Smooth muscle cell (in vitro differentiated cells): ENCODE data around the gene GNG13. TPM values are rescaled to one million over a fixed set of nuclear protein-coding genes. Genes with fewer than 3 reads are reported as not detected.

ENCODE experiments used
- DNase-seq: peaks from one replicate; lab custom pipeline; 2025; ENCODE audit not compliant: unreplicated experiment; lab: John Stamatoyannopoulos, UW
- H2AFZ ChIP-seq: fragments of 200-600 bp; sonication (generic); 2 replicates; pipeline ENCODE4 v1.6.0; 2016; ENCODE audit warnings: antibody characterized with exemption, low read depth, mild to moderate bottlenecking
- H3F3A ChIP-seq: fragments of 200-600 bp; sonication (generic); 2 replicates; pipeline ENCODE4 v1.6.0; 2017; ENCODE audit warnings: antibody characterized with exemption, low read depth
- H3K27ac ChIP-seq: fragments of 200-600 bp; sonication (generic); 2 replicates; pipeline ENCODE4 v1.5.1; 2016; ENCODE audit warnings: low read depth, mild to moderate bottlenecking
- H3K27me3 ChIP-seq: fragments of 200-600 bp; sonication (generic); 2 replicates; pipeline ENCODE4 v1.6.1; 2016; ENCODE audit warnings: low read depth, mild to moderate bottlenecking
- H3K36me3 ChIP-seq: fragments of 200-600 bp; sonication (generic); 2 replicates; pipeline ENCODE4 v1.5.1; 2016; ENCODE audit warnings: low read depth
- H3K4me1 ChIP-seq: fragments of 200-600 bp; sonication (generic); 2 replicates; pipeline ENCODE4 v1.5.1; 2016; ENCODE audit warnings: low read depth
- H3K4me2 ChIP-seq: fragments of 200-600 bp; sonication (generic); 2 replicates; pipeline ENCODE4 v1.6.0; 2016; ENCODE audit warnings: mild to moderate bottlenecking
- H3K4me3 ChIP-seq: fragments of 200-600 bp; sonication (generic); 2 replicates; pipeline ENCODE4 v1.5.1; 2016; ENCODE audit warnings: mild to moderate bottlenecking
- H3K79me2 ChIP-seq: fragments of 200-600 bp; sonication (generic); 2 replicates; pipeline ENCODE4 v1.6.0; 2016; ENCODE audit warnings: low read depth, mild to moderate bottlenecking
- H3K9ac ChIP-seq: fragments of 200-600 bp; sonication (generic); 2 replicates; pipeline ENCODE4 v1.6.0; 2016; ENCODE audit warnings: low read depth
- H3K9me3 ChIP-seq: fragments of 200-600 bp; sonication (generic); replicated peaks from 2 replicates; pipeline ENCODE4 v1.5.1; 2016; ENCODE audit warnings: low read depth
- H4K20me1 ChIP-seq: fragments of 200-600 bp; sonication (generic); 2 replicates; pipeline ENCODE4 v1.6.0; 2016; ENCODE audit warnings: low read depth
- WGBS: methylation state at CpG from one replicate; pipeline ENCODE4 v1.1.7; 2016; ENCODE audit warnings: low lambda C conversion rate; 5-methylcytosine and 5-hydroxymethylcytosine counted together
- polyA plus RNA-seq: library from polyadenylated mRNA; unstranded; fragments of >200 nt; fragmentation: Nextera tagmentation; extraction: Ambion mirVana; gene quantifications from 2 replicates; pipeline ENCODE4 v1.2.1, GENCODE V29; 2016
- total RNA-seq: library from RNA; depleted of rRNA; stranded (reverse); fragments of >200 nt; gene quantifications from 2 replicates; pipeline ENCODE4 v1.2.3, GENCODE V29; 2014
- TF ChIP-seq, protein P1 (sequence below): fragments of 200-600 bp; sonication (generic); IDR thresholded peaks from 2 replicates; pipeline ENCODE4 v1.5.1; 2017; ENCODE audit warnings: borderline replicate concordance, mild to moderate bottlenecking, antibody characterized with exemption; ENCODE audit not compliant: insufficient read depth, poor library complexity, severe bottlenecking

The GNG13 gene
- total and polyA plus RNA-seq, 2 experiments from 2014 or later = not detected

DNA sequence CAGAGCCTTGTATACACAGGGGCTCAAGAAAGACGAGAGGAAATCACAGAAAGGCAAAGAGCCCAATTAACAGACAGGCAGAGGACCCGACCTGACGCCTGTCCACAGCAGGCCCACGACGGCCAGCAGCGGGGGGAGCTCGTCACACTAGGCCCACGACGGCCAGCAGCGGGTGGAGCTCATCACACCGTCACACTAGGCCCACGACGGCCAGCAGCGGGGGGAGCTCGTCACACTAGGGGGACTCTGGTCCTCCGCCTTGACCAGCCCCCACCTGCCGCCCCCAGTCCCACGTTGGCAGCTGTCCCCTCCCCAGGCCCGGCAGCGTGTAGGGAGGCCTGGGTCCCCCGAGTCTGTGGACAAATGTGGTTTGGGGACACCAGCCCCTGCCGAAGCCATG lies 23.7 kb upstream of the GNG13 start:
- no peak for DNase-seq
- Histone ChIP-seq H3K4me2 (no peak overlapping the region), H3K27ac (no peak overlapping the region), H3K27me3 (no peaks in the 10 kb centered on the region), H3F3A (no peaks in the 10 kb centered on the region), H3K4me1 (no peaks in the 10 kb centered on the region), H3K9ac (no peak overlapping the region), H3K36me3 (no peaks in the 10 kb centered on the region), H3K4me3 (no peak overlapping the region), H2AFZ (no peak overlapping the region), H4K20me1 (no peaks in the 10 kb centered on the region), H3K79me2 (no peaks in the 10 kb centered on the region), H3K9me3 (no peaks in the 10 kb centered on the region)
- WGBS = 94% methylated on average over 19 of the region's 22 CpGs
- TF ChIP-seq, protein P1, sequence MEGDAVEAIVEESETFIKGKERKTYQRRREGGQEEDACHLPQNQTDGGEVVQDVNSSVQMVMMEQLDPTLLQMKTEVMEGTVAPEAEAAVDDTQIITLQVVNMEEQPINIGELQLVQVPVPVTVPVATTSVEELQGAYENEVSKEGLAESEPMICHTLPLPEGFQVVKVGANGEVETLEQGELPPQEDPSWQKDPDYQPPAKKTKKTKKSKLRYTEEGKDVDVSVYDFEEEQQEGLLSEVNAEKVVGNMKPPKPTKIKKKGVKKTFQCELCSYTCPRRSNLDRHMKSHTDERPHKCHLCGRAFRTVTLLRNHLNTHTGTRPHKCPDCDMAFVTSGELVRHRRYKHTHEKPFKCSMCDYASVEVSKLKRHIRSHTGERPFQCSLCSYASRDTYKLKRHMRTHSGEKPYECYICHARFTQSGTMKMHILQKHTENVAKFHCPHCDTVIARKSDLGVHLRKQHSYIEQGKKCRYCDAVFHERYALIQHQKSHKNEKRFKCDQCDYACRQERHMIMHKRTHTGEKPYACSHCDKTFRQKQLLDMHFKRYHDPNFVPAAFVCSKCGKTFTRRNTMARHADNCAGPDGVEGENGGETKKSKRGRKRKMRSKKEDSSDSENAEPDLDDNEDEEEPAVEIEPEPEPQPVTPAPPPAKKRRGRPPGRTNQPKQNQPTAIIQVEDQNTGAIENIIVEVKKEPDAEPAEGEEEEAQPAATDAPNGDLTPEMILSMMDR = no peak

DNA sequence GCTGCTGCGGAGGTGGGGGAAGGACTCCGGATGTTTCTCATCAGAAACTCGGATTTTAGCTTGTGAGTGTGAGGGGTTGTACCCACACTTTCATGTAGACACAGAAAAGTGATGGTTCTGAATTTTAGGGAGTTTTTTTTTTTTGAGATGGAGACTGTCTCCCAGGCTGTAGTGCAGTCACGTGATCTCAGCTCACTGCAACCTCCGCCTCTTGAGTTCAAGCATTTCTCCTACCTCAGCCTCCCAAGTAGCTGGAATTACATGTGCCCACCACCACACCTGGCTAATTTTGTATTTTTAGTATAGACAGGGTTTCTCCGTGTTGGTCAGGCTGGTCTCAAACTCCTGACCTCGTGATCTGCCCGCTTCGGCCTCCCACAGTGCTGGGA lies 22.4 kb upstream of the GNG13 start:
- TF ChIP-seq, protein P1 = no peak
- Histone ChIP-seq H3K4me2 (no peak overlapping the region), H3K4me3 (no peak overlapping the region), H3K9ac (no peak overlapping the region), H3K79me2 (no peaks in the 10 kb centered on the region), H3K9me3 (no peaks in the 10 kb centered on the region), H4K20me1 (no peaks in the 10 kb centered on the region), H3K36me3 (no peaks in the 10 kb centered on the region), H3F3A (no peaks in the 10 kb centered on the region), H3K27ac (no peak overlapping the region), H2AFZ (no peak overlapping the region), H3K4me1 (no peaks in the 10 kb centered on the region), H3K27me3 (no peaks in the 10 kb centered on the region)
- no peak for DNase-seq
- 94% methylated on average over 9 of the region's 9 CpGs for WGBS

DNA sequence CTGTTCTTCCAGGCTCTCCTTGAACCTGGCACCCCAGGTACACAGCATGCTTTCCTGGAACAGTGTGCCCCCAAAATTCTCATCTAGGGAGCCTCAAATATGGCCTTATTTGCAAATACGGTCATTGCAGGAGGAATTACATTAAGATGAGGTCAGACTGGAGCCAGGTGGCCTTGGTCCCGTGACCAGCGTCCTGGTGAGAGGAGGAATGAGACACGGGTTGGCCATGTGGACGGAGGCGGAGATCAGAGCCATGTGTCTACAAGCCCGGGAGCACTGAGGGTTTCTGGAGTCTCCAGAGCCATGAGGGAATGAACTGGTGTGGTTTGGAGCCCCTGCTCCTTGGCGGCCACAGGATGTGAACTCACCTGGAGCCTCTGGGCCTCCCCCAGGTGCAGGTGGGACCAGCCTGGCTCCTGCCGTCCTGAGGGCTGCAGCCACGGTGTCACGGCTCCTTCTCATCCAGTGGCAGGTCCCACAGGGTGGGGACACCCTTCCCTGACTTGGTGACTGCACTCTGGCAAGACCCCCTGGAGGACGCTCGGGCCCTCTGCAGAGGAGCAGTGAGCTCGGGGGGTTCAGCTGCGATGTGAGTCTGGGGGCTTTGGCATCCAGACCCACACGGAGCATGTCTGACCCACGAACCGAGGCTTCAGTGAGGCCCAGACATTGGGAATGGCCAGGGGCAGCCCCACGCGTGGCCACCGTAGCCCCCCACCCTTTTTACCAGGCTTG lies 21.8 kb upstream of the GNG13 start:
- Histone ChIP-seq H3K9ac (no peak overlapping the region), H2AFZ (no peak overlapping the region), H3K27ac (no peak overlapping the region), H3K4me3 (no peak overlapping the region), H3K9me3 (no peaks in the 10 kb centered on the region), H3F3A (no peaks in the 10 kb centered on the region), H3K36me3 (no peaks in the 10 kb centered on the region), H3K4me2 (no peak overlapping the region), H3K79me2 (no peaks in the 10 kb centered on the region), H3K4me1 (no peaks in the 10 kb centered on the region), H3K27me3 (no peaks in the 10 kb centered on the region), H4K20me1 (no peaks in the 10 kb centered on the region)
- DNase-seq = no peak
- 93% methylated on average over 21 of the region's 21 CpGs for WGBS
- TF ChIP-seq, protein P1 = no peak

DNA sequence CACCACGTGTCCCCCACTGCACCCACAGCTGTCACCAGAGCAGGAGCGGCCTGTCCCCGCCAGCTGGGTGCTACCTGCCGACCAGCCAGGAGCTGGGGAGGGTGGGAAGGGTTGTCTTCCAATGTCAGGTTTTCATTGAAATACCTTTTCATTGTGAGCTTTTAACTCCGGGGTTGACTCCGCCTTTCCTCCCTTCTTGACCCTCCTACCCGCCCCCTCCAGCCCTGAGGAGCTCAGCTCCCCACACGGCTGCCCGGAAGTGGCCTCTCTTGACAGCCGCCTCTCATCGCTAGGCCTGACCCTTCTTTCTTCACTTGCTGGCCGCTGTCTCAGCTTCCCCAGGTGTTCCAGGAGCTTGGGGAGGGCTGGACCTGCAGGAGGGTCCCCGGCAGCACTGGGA lies 21.2 kb upstream of the GNG13 start:
- H3K27me3 ChIP-seq = no peaks in the 10 kb centered on the region
- no peak overlapping the region for H3K27ac ChIP-seq

More for the DNA sequence above, 21.2 kb upstream of the GNG13 start:
- TF ChIP-seq, protein P1 = no peak
- Histone ChIP-seq H3K36me3 (no peaks in the 10 kb centered on the region), H3K4me2 (no peak overlapping the region), H3K4me3 (no peak overlapping the region), H3K9ac (no peak overlapping the region), H4K20me1 (no peaks in the 10 kb centered on the region), H3F3A (no peaks in the 10 kb centered on the region), H2AFZ (no peak overlapping the region), H3K79me2 (no peaks in the 10 kb centered on the region), H3K9me3 (no peaks in the 10 kb centered on the region), H3K4me1 (no peaks in the 10 kb centered on the region)
- no peak for DNase-seq
- WGBS = 80% methylated on average over 13 of the region's 13 CpGs
